ENCODE results near the gene TNS1. TPM values are rescaled to one million over a fixed set of nuclear protein-coding genes. Genes with fewer than 3 reads are reported as not detected.

Gene TNS1
- total and polyA plus RNA-seq, 10 of the 15 experiments (the other 5 are each of a cell fraction or from before 2014, with no cell fraction given): 0.05 to 0.44 TPM; not detected in 8

DNA sequence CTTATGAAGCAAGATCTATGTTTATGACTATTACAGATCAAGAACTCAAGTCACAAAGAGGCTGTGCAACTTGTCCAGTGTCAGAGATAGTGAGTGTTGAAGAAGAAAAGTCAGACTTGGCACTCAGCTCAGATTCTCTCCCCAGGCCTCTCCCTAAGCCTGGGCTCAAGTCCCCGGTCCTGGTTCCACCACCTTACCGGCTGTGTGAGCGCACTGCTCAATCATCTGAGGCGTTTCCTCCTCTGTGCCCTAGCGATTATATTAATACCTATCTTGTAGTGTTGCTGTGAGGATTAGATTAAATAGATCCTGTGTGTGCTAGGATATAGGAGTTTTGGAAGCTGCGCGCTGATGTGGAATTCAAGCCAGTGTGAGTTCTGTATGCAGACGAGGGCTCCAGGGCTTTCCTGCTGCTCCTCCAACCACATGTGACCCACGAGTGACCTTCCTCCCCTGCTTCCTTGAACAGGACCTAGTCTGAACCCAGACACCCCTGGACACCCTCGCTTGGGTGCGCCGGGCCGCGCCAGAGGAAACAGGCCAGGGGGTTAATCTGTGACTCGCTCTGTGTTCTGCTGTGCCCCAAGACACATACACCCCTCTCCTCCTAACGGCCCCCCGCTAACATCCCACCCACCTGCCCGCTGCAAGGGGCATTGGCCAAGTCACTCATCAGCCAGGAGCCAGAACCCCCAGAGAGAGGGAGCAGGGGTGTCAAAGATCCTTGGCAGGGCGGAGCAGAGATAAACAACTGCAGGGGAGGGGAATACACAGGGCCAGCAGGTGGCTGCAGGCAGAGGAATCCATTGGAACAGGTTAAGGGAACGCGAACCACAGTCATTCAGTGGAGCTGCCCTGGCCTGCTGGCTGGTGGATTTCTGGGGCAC, 38.3 kb downstream of the TNS1 start:
- no peak for ATAC-seq
- ChIA-PET RAD21 (ENCODE audit: unreplicated experiment) (no interaction called here), SMC1A (ENCODE audit: uncharacterized antibody, unreplicated experiment) (interaction anchor here (0.9 kb wide), 1 partner anchor 78 kb away, joined by 3 read pairs; no protein-coding TSS in a partner anchor), POLR2A (no interaction called here), CTCF (interaction anchor here (1.1 kb wide), 1 partner anchor 25 kb away, joined by 3 read pairs; no protein-coding TSS in a partner anchor)
- intact Hi-C loops (cut with micrococcal nuclease; ENCODE audit: unreplicated experiment): no loop called here
- no peaks in the 10 kb centered on the region for H3K79me2 ChIP-seq (ENCODE audit: control insufficient read depth, insufficient read depth, low read length)
- H4K20me1 ChIP-seq (ENCODE audit: control insufficient read depth, insufficient read depth): no peaks in the 10 kb centered on the region
- no peak for FAIRE-seq
- H3K27ac ChIP-seq (ENCODE audit: control insufficient read depth, insufficient read depth): no peak overlapping the region
- H3K4me3 ChIP-seq: no peak overlapping the region
- in situ Hi-C loops (cut with MboI): no loop called here
- H3K9me3 ChIP-seq (replicated peaks; ENCODE audit: control insufficient read depth, insufficient read depth, low read length): no peaks in the 10 kb centered on the region
- no peak overlapping the region for H2AFZ ChIP-seq (ENCODE audit: control insufficient read depth, low read depth, low read length)
- no TSS peak for BruUV-seq (replicated peaks)
- WGBS (ENCODE audit: insufficient coverage, insufficient replicate concordance, low lambda C conversion rate, missing lambda C conversion rate): 53% methylated on average over 20 of the region's 21 CpGs
- no peak for DNase-seq (ENCODE audit: low read depth, low spot score)
- H3K4me2 ChIP-seq (ENCODE audit: control insufficient read depth, insufficient read depth): no peak overlapping the region
- no peaks in the 10 kb centered on the region for H3K36me3 ChIP-seq (ENCODE audit: control insufficient read depth in 2 of 2, insufficient read depth in 2 of 2, low read length in 1 of 2)
- H3K27me3 ChIP-seq (replicated peaks in 1 of 2; ENCODE audit: control insufficient read depth in 2 of 2, insufficient read depth in 2 of 2, low read length in 1 of 2): peaks cover 0 to 2% of the 10 kb centered on the region in 2 experiments; a peak in 2 of 4 replicates
- no peak overlapping the region for H3K9ac ChIP-seq (ENCODE audit: control insufficient read depth, insufficient read depth, low read length)
- no peaks in the 10 kb centered on the region for H3K4me1 ChIP-seq (ENCODE audit: control insufficient read depth, insufficient read depth, low read length)
- TF ChIP-seq BMI1 (IDR thresholded peaks at IDR 0.05; ENCODE audit: borderline replicate concordance): no peak
- TF ChIP-seq, protein P1, sequence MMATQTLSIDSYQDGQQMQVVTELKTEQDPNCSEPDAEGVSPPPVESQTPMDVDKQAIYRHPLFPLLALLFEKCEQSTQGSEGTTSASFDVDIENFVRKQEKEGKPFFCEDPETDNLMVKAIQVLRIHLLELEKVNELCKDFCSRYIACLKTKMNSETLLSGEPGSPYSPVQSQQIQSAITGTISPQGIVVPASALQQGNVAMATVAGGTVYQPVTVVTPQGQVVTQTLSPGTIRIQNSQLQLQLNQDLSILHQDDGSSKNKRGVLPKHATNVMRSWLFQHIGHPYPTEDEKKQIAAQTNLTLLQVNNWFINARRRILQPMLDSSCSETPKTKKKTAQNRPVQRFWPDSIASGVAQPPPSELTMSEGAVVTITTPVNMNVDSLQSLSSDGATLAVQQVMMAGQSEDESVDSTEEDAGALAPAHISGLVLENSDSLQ (IDR thresholded peaks at IDR 0.05): no peak
- no peak for TF ChIP-seq TARDBP (IDR thresholded peaks at IDR 0.05; ENCODE audit: borderline replicate concordance)
- no peak for TF ChIP-seq ZZZ3 (IDR thresholded peaks at IDR 0.05; ENCODE audit: control insufficient read depth, insufficient read length, low read depth)
- TF ChIP-seq NRF1 (conservative IDR thresholded peaks at IDR 0.05; ENCODE audit: low read depth, low read length): no peak
- no peak for TF ChIP-seq MEF2A (IDR thresholded peaks at IDR 0.05; ENCODE audit: insufficient read depth, low read depth, low read length)
- TF ChIP-seq, protein P2, sequence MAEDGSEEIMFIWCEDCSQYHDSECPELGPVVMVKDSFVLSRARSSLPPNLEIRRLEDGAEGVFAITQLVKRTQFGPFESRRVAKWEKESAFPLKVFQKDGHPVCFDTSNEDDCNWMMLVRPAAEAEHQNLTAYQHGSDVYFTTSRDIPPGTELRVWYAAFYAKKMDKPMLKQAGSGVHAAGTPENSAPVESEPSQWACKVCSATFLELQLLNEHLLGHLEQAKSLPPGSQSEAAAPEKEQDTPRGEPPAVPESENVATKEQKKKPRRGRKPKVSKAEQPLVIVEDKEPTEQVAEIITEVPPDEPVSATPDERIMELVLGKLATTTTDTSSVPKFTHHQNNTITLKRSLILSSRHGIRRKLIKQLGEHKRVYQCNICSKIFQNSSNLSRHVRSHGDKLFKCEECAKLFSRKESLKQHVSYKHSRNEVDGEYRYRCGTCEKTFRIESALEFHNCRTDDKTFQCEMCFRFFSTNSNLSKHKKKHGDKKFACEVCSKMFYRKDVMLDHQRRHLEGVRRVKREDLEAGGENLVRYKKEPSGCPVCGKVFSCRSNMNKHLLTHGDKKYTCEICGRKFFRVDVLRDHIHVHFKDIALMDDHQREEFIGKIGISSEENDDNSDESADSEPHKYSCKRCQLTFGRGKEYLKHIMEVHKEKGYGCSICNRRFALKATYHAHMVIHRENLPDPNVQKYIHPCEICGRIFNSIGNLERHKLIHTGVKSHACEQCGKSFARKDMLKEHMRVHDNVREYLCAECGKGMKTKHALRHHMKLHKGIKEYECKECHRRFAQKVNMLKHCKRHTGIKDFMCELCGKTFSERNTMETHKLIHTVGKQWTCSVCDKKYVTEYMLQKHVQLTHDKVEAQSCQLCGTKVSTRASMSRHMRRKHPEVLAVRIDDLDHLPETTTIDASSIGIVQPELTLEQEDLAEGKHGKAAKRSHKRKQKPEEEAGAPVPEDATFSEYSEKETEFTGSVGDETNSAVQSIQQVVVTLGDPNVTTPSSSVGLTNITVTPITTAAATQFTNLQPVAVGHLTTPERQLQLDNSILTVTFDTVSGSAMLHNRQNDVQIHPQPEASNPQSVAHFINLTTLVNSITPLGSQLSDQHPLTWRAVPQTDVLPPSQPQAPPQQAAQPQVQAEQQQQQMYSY (CRISPR knock-in tag; IDR thresholded peaks at IDR 0.05): no peak
- TF ChIP-seq HDAC6 (IDR thresholded peaks at IDR 0.05; ENCODE audit: unreplicated experiment): no peak
- TF ChIP-seq RAD21 (IDR thresholded peaks at IDR 0.05; ENCODE audit: insufficient read depth, low read depth, low read length): no peak
- TF ChIP-seq, protein P3, sequence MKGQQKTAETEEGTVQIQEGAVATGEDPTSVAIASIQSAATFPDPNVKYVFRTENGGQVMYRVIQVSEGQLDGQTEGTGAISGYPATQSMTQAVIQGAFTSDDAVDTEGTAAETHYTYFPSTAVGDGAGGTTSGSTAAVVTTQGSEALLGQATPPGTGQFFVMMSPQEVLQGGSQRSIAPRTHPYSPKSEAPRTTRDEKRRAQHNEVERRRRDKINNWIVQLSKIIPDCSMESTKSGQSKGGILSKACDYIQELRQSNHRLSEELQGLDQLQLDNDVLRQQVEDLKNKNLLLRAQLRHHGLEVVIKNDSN (IDR thresholded peaks at IDR 0.05; ENCODE audit: borderline replicate concordance, extremely low read length, insufficient read depth, low read depth, low read length): no peak
- TF ChIP-seq NFYA (IDR thresholded peaks at IDR 0.05; ENCODE audit: borderline replicate concordance, low read depth, low read length): no peak
- no peak for TF ChIP-seq YBX1 (IDR thresholded peaks at IDR 0.05)
- no peak for TF ChIP-seq ASH2L (IDR thresholded peaks at IDR 0.05; ENCODE audit: borderline replicate concordance, low read depth)
- TF ChIP-seq TCF12 (IDR thresholded peaks at IDR 0.05; ENCODE audit: low read depth, low read length): no peak
